DMS114 treated with DMSO at 0.1 percent for 48 hours (cell line): ENCODE measurements around the gene DVL1.

Source experiments
- DNase-seq: peaks from one replicate; lab custom pipeline; 2025; ENCODE audit not compliant: unreplicated experiment; lab: John Stamatoyannopoulos, UW

The DVL1 gene

DNA sequence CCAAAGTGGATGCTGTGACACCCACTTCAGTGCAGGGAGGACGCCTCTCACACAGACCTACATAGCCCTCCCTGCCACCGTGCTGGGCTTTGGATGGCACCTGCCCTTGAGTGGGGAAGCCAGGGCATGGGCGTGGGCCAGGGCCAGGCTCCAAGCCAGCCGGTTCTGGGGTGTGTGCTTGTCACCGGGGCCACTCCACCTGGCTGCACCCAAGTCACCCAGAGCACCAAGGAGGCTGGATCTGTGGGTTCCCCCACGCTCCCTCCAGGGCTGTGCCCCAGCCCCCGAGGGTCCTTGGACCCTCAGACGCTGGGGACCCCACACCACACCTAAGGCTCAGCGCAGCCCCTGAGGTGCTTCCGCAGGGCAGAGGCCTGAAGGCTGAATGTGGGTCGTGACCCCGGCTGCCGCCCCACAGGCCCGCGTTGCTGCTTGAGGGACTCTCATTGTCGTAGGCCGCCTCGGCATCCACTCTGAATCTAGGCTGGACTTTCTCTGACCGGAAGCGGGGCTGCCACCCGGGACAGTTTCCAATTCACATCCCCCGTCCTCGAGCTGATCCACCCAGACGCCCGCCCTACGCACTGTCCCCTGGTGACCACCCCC, 7.7 kb upstream of the DVL1 start:
- no peak for DNase-seq

DNA sequence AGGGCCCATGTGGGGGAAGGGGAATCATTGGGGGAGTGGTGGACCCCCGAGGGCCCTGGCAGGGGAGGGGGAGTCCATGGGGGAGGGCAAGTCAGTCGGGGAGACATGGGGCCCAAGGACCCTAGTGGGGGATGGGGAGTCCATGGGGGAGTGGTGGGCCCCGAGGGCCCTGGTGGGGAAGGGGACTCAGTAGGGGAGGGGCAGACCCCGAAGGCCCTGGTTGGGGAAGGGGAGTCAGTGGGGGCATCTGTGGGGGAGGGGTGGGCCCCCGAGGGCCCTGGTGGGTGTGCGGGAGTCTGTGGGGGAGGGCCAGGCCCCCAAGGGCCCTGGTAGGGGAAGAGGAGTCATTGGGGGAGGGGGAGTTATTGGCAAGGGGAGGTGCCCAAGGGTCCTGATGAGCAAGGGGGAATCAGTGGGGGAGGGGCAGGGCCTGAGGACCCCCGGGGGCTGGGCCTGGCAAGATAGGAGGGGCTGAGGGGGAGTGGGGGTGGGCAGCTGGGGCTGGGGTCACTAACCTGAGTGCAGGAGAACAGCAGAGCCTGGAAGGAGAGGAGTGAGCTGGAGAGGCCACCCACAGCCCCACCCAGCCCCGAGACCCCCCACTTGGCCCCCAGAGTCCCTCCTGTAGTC, 7.1 kb upstream of the DVL1 start:
- DNase-seq, result no peak

DNA sequence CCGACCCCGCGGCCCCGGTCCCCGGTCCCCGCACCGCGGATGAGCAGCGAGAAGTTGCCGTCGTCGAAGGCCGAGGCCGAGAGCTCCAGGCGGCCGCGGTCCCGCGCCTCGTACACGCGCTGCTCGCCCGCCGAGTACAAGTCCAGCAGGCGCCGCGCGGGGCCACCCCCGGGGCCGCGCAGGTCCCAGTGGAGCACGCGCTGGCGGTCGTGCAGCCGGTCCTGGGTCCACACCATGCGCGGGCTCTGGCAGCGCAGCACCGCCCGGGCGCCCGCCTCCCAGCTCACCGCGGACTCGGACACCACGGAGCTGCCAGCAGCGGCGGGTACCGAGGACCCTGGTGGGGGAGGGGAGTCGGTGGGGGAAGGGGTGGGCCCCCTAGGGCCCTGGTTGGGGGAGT, 6.2 kb upstream of the DVL1 start:
- DNase-seq, result no peak

DNA sequence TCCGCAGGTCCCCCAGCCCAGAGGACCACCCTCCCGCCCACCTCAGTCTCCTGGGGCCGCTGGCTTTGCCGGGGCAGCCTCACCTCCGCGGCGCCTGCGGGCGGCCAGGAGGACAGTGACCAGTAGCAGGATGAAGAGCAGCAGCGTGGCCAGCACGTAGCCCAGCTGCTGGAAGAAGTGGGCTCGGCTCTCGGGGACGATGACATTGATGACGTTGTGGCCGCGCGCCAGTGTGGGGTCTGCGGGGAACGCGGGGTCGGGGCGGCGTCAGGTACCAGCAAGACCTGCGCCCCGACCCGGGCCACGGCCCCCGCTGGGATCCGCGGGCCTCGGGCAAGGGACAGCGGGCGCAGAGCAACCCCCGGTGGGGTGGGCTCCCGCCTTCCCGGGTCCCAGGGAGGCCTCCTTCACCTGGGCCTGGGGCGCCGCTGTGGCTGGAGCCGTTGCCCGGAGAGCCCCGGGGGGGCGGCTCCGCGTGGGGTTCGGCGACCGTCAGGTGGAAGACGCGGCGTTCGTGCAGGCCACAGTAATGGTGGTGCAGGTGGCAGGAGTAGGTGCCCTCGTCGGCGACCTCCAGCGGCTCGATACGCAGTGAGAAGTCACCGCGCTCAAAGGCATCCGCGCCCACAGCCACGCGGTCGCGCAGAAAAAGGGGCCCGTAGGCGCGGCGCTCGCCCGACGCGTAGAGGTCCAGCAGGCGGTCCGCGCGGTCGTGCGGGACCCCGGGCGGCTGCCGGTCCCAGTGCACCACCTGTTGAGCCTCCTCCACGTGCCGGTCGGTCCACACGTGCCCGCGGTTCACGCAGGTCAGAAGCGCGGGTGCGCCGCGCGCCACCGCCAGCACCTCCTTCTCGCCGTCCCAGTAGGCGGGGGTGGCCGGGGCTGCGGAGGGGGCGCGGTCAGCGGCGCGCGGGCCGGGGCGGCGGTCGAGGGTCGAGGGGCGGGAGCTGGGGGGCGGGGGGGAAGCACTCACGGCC, 5.3 kb upstream of the DVL1 start:
- DNase-seq, result no peak

DNA sequence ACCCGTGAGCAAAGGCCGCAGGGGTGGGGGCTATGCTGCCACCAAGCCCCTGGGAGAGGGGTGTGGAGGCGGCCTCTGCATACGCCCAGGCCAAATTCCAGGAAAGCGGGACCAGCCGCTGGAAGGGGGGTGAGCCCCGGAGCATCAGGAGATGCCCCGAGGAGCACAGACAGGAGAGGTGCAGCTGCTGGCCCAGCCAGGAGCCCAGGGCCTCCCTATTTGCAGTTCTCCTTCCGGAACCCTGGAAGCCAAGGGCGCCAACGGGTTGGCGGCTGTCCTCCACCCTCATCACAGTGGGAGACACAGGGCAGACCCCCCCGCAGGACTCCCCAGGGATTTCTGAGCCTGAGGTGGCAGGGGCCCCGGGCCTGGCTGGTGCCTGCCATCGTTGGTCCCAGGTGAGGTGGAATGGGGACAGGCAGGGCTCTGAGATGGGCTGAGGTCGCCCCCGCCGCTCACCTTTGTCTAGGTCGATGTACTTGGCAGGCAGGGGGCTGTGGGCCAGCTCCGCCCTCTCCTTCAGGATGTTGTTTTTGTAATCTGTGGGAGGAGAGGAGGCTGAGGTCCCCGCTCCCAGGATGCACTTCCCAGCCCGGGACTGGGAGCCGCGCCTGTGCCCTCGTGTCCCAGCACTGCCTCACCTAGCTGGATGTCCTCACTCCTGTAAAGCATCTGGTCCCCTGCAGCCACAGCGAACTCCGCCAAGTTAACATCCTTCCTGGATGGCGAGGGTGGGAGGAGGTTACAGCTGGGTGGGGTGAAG, 4.4 kb upstream of the DVL1 start:
- no peak for DNase-seq

DNA sequence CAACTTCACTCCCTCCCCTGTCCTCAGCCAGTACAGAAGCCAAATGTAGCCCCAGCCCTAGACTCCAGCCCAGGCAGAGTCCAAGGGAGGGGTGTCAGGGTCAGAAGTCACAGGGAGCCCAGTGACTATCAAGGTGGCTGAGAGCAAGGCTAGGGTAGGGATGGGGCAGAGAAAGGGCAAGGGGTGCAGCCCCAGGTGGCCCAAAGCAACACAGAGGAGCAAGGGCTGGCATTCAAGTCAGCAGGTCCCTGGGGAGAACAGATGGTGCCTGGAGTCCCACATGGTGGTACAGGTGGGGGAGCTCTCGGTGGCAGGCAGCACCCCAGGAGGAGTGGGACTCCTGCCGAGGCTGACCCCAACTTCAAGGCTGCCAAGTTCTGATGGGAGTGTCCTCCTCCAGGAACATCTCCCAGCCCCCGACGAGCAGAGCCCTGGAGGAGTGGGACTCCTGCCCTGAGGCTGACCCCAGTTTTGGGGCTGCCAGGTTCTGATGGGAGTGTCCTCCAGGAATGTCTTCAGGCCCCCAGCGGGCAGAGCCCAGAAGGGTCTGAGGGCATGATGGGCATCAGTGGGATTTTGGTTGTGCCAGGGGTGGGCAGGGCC, 3.7 kb upstream of the DVL1 start:
- no peak for DNase-seq

DNA sequence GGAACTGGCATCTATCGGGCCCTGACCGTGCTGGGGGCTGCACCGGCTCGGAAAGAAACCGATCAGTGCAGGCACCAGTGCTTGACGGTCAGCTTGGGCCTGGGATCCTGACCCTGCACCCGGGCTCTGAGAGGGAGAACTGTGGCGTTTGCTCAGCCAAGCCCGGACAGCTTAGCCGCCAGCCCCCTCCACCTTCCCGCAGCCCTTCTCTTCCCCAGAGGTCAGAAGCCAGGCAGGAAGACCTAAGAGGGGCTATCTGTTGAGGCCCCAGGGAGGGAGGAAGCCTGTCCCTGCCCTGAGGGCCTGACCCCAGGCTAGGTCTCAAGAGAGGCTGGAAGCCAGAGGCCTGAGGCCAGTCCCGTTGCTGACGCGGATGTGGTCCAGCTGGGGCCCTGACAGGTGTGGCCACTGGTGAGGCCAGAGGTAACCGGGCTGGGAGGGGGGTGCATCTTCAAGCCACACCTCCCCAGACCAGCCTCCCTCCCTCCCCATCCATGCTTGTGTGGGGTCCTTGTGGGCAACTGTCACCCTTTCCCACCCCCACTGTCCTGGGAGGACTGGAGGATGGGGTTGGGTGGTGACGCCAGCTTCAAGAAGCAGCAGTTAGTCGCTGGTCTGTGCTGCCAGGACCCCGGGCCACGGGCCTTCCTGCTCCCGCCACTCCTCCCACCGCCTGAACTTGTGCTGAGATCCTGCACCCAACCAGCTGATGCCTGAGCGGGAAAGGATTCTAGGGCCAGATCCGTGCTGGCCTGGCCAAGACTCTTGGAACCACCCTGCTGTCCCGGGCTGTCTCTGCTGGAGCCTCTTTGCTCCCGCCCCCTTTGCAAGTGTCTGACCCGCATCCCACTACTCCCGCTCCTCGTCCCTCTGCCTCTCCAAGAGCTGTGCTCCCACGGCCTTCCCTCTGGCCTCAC, 2.6 kb upstream of the DVL1 start:
- DNase-seq, result no peak

DNA sequence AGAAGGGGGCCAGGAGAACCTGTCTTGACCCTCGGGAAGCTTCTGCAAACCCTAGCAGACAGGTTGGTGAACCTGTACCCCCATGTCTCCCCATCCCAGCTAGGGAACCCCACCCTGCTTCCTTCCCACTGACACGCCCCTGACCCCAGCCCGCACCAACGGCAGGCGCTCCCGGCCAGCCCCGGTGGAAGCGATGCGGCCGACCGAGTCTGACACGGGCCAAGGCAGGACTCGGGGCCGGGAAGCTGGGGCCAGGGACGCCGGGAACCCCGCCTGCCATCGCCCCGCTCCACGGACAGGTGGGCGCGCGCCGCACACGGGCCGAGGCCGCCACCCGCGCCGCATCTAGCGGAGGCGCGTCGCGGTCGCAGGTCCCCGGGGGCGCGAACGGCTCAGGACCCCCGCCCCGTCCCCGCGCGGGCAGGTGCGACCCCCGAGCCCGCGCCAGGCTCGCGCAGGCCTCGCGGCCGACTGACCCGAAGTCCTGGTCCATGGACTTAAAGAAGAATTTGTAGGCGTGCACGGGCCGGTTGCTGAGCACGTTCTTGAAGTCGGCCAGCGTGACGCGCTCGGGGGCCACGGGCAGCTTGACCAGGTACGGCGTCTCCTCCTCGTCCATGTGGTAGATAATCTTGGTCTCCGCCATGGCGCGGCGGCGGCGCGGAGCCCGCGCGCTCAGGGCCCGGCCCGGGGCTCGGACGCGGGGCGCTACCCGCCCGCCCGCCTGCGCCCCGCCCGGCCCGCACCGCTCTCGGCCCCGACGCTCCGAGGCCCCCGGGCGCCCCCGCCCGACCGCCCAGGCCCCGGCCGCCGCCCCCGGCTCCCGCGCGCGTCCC, 580 bp downstream of the DVL1 start:
- DNase-seq, result no peak

DNA sequence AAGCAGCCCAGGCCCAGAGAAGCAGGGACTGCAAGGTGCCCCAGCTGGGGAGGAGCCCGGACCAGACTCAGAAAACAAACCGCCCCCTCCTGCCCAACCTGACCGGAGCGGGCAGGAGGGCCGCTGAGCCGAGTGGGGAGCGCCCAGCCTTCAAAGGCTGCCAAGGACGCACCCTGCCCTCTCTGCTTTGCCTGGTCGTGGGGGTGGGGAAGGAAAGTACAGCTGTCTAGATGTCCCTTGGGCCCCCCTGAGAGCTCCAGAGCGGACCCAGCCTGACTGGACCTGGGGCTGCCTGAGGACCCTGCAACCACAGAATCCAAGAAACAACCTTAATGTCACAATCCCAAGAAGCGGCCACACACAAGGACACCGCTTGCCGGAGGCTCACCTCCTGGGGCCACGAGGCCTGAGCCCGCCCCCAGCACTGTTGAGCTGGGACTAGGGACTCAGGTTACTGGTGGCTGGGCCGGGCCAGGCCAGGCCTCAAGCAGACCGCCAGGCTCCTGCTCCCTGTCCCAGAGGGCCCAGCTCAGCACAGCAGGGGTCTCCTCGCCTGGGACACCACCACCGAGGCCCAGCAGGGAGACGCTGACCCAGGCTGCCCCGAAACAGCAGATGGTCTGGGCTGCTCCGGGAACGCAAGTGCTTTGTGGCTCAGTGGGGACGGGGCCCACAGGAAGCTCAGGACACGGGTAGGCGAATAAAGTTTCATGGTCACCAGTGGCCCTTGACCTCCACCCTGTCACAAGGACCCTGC, 1.4 kb downstream of the DVL1 start:
- DNase-seq, result no peak

DNA sequence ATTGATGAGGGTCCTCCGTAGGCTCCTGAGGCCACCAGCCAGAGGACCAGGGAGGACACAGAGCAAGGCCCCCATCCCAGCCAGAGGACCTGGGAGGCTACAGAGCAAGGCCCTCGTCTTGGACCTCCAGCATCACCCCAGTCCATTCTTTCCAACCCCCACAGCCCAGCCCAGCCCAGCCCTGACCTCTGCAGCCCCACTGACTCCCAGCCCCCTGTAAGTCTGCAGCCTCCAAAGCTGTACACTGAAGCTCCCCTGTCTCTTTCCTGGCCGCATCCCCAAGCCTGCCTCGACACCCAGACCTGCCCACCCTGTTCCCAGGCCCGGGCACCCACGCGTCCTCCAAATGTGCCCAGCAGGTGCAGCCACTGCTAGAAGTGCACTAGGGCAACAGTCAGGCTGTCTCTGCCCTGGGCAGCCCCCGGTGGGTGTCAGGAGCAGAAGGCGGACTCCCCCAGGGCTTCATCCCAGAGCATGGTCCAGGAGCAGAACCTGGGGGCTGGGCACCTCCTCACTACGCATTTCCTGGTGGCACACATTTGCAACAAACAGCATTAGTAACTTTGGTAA, 2.1 kb downstream of the DVL1 start:
- no peak for DNase-seq

DNA sequence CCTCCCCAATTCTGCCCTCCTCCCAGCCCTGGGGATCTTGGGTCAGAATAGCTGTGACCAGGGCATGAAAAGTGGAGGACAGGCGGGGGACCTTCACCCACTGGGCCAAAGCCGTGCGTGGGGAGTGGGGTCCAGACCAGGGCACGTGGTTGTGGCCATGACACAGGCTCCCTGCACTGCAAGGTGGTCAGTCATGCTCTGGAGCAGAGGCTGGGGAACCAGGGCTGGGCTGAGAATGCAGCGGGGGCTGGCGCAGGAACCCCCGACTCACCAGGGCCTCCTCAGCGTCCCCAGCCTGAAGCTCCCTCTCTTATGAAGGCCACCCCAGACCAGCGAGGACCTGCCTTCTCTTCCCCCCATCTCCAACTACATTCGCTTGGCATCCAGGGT, 2.7 kb downstream of the DVL1 start:
- no peak for DNase-seq

DNA sequence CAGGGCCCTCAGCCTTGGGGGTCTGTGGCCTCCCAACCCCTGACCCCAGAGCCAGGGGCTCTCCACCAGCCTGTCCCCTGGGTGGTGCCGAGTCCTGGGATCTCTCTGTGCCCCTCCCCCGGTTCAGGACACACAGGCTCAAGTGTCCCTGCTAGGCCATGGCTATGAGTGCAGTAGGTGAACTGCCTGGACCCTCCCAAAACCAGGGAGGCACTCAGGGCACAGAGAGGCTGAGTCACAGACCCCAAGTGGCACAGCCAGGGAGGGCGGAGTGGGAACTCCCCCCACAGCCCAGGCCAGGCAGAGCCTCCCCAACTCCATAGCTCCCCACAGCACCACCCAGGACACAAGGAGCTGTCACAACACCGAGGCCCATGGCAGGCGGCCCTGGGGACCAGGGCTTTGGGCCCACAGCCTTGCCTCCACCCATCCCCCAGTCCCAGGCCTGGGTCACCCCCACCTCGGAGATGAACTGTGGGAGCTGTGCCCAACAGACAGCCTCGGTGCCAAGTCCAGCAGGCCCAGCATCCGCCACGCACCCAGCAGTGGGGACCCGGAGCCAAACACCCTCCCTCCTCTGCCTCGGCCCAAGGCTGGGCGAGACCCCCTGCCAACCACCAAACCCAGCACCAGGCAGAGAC, 3.2 kb downstream of the DVL1 start:
- no peak for DNase-seq

DNA sequence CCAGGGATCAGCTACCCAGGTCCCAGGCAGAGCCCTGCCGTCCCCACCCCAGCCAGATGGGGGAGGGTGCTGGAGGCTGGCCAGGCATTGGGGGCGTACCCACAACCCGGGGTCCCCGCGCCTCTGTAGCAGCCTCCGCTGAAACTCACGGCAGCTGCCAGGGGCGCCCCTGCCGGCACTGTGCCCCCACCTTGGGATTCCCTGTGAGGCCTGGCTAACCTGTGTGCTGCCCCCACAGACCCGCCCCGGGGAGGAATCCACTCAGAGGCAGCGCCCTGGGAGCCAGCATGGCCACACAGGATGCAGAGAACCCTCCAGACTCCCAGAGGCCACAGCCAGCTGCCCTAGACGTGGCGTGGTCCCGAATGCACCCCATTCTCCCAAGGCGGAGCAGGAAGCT, 3.8 kb downstream of the DVL1 start:
- no peak for DNase-seq

DNA sequence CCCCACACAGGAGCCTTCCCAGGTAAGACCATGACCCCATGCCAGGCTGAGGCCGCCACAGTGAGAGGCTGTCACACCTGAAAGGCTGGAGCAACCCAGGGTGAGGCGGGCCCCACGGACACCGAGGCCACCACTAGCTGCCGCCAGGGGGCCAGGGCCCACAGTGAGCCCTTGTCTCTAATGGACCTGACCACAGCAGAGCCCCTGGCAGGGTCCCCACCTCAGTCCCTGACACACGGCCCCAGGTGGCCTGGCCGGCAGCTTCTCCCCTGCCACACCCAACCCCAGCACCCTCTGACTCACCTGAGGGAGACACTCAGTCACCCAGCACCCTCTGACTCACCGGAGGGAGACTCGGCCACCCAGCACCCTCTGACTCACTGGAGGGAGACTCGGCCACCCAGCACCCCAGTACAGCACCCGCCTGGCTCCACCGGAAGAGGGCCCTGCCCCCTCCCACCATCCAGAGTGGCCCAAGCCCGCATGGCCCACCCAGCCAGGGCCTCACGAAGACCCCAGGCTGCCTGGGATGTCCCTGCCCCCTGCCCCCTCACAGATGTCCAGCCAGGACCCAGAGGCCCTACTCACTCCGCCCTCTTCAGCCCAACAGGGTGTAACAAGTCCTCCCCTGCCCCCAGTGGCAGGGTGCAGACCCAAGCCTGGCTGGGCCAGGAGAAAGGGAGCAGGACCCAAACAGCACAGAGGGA, 4.4 kb downstream of the DVL1 start:
- DNase-seq, result no peak

DNA sequence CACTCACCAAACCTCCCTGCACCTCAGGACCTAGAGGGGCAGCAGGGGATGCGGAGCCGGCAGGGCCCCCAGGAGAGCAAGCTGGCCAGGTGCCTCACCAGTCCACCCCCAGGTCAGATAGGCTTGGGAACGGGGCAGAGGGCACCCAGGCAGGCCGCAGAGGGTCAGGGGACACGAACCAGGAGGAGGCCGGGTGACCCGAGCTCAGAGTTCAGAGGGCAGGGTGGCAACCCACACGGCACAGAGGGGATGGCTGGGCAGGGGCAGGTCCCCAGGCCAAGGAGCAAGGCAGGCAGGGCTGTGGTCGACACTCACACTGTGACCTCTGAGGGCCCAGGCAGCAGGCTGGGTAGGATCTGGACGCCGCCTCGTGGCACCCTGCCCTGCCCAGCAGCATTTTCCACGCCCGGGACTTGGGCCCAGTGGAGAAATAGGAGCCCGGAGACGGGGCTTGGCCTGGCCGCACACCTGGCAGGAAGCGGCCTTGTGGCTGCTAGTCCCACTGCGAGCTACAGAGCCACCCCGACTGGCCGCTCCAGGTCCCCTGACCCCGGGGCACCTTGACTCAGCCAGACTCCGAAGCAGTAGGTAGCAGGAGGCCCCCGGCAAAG, 5.3 kb downstream of the DVL1 start:
- no peak for DNase-seq

DNA sequence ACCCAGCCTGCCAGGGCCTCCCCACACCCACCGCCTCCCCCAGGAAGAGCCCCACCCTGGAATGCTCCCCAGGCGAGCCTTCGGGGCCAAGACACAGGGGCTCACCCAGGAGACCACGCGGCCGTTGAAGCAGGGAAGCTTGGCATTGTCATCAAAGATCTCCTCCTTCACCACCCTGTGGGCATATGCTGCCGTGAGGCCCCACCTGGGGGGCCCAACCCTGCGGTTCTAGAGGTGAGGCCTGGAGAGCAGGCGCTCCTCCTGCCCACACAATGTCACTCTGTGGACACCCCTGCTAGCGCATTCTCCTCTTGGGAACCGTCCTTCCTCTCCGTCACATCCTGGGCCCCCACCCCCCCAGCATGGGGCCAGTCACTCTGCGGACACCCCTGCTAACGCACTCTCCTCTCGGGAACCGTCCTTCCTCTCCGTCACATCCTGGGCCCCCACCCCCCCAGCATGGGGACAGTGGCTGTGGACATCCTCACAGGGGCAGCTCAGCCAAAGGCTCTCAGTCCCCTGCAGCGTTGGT, 6.6 kb downstream of the DVL1 start:
- no peak for DNase-seq
